GM12878 (cell line): ENCODE measurements around the gene RIMBP2. TPM values are rescaled to one million over a fixed set of nuclear protein-coding genes. Genes with fewer than 3 reads are reported as not detected.

Source experiments
- ATAC-seq: fragments of 200-7000 bp; cut with Tn5 transposase; 3 replicates; pipeline ENCODE4 v1.9.1; 2020; ENCODE audit warnings: mild to moderate bottlenecking, moderate library complexity
- BruUV-seq: library from RNA; stranded (reverse); fragments of 400-500 nt; replicated peaks from 2 replicates; lab custom pipeline; 2021; lab: Mats Ljungman, UMichigan
- CTCF ChIA-PET: fragments of 300-600 bp; sonication (Branson Sonifier 250); formaldehyde crosslinking; extraction: SDS; loops from one replicate; lab custom pipeline; 2021; ENCODE audit warnings: inconsistent platforms; lab: Yijun Ruan, JAX
- POLR2A ChIA-PET: fragments of 350-600 bp; formaldehyde crosslinking; extraction: SDS; loops from one replicate; lab custom pipeline; 2021; ENCODE audit warnings: inconsistent platforms; lab: Charles Lee
- RAD21 ChIA-PET: fragments of 300-600 bp; sonication (Branson Sonifier 250); formaldehyde crosslinking; loops from one replicate; lab custom pipeline; 2023; ENCODE audit warnings: antibody characterized with exemption; ENCODE audit not compliant: unreplicated experiment; lab: Charles Lee
- SMC1A ChIA-PET: fragments of 300-600 bp; sonication (Branson Sonifier 250); formaldehyde crosslinking; loops from one replicate; lab custom pipeline; 2023; ENCODE audit not compliant: unreplicated experiment, uncharacterized antibody; lab: Charles Lee
- DNase-seq: peaks from one replicate; pipeline ENCODE4 v3.0.0-alpha.2; 2011; ENCODE audit warnings: low read depth, low spot score
- FAIRE-seq: peaks from 3 replicates; lab custom pipeline; 2011; peaks lifted over from hg19 to GRCh38; lab: Jason Lieb, UNC
- H2AFZ ChIP-seq: 2 replicates; pipeline ENCODE4 v1.6.0; 2011; ENCODE audit warnings: low read depth, low read length, control low read depth; ENCODE audit not compliant: control insufficient read depth
- H3K27ac ChIP-seq: 2 replicates; pipeline ENCODE4 v1.5.1; 2011; ENCODE audit warnings: control low read depth; ENCODE audit not compliant: control insufficient read depth, insufficient read depth
- H3K27me3 ChIP-seq, 2 experiments: replicated peaks in 1 of 2; 2 replicates each; pipeline versions ENCODE4 v1.6.0 to v1.6.1; 2011; ENCODE audit warnings: low read length in 1 of 2; ENCODE audit not compliant: control insufficient read depth in 2 of 2, insufficient read depth in 2 of 2
- H3K36me3 ChIP-seq, 2 experiments: 2 replicates each; pipeline ENCODE4 v1.5.1; 2011; ENCODE audit warnings: low read length in 1 of 2; ENCODE audit not compliant: control insufficient read depth in 2 of 2, insufficient read depth in 2 of 2
- H3K4me1 ChIP-seq: 2 replicates; pipeline ENCODE4 v1.6.1; 2011; ENCODE audit warnings: mild to moderate bottlenecking, low read length, moderate library complexity, mixed read lengths; ENCODE audit not compliant: control insufficient read depth, insufficient read depth
- H3K4me2 ChIP-seq: 2 replicates; pipeline ENCODE4 v1.6.0; 2011; ENCODE audit warnings: control low read depth; ENCODE audit not compliant: control insufficient read depth, insufficient read depth
- H3K4me3 ChIP-seq: fragments of 200-600 bp; sonication (generic); 2 replicates; pipeline ENCODE4 v1.5.1; 2016
- H3K79me2 ChIP-seq: 2 replicates; pipeline ENCODE4 v1.6.0; 2011; ENCODE audit warnings: low read length; ENCODE audit not compliant: control insufficient read depth, insufficient read depth
- H3K9ac ChIP-seq: 2 replicates; pipeline ENCODE4 v1.8.0; 2011; ENCODE audit warnings: low read length, control low read depth, mixed read lengths; ENCODE audit not compliant: control insufficient read depth, insufficient read depth
- H3K9me3 ChIP-seq: replicated peaks from 3 replicates; pipeline ENCODE4 v1.5.1; 2011; ENCODE audit warnings: mild to moderate bottlenecking, low read length; ENCODE audit not compliant: control insufficient read depth, insufficient read depth
- H4K20me1 ChIP-seq: 2 replicates; pipeline ENCODE4 v1.6.0; 2011; ENCODE audit not compliant: control insufficient read depth, insufficient read depth
- EGR1 ChIP-seq, 2 experiments: IDR thresholded peaks; 1 replicate in 1 of 2; 2 replicates in 1 of 2; pipeline ENCODE4 v1.6.1; 2011 to 2012; ENCODE audit warnings: low read depth in 2 of 2, low read length in 2 of 2, borderline replicate concordance in 1 of 2, mild to moderate bottlenecking in 1 of 2, moderate library complexity in 1 of 2
- GABPA ChIP-seq: IDR thresholded peaks from 2 replicates; pipeline ENCODE4 v1.6.1; 2014; ENCODE audit warnings: antibody characterized with exemption, low read depth, mild to moderate bottlenecking, inconsistent platforms
- IRF4 ChIP-seq: IDR thresholded peaks from 2 replicates; pipeline ENCODE4 v1.6.1; 2011; ENCODE audit warnings: low read depth, low read length
- PML ChIP-seq: IDR thresholded peaks from 2 replicates; pipeline ENCODE4 v1.6.1; 2012; ENCODE audit warnings: low read length, inconsistent platforms
- SMAD1 ChIP-seq: fragments of 450-650 bp; IDR thresholded peaks from 2 replicates; pipeline ENCODE4 v1.6.1; 2018; ENCODE audit warnings: mild to moderate bottlenecking, low read depth; ENCODE audit not compliant: partially characterized antibody
- SMARCA5 ChIP-seq: fragments of 450-650 bp; IDR thresholded peaks from 2 replicates; pipeline ENCODE4 v1.6.1; 2017; ENCODE audit warnings: mild to moderate bottlenecking
- SPI1 ChIP-seq: IDR thresholded peaks from 2 replicates; pipeline ENCODE4 v1.6.1; 2011; ENCODE audit warnings: low read depth, mild to moderate bottlenecking, low read length, moderate library complexity, borderline replicate concordance; ENCODE audit not compliant: insufficient read depth
- SRF ChIP-seq, 2 experiments: IDR thresholded peaks; 2 replicates each; pipeline ENCODE4 v1.6.1; 2011; ENCODE audit warnings: low read depth in 2 of 2, low read length in 2 of 2, mild to moderate bottlenecking in 1 of 2, moderate library complexity in 1 of 2
- TAF1 ChIP-seq: IDR thresholded peaks from 2 replicates; pipeline ENCODE4 v1.6.1; 2011; ENCODE audit warnings: mild to moderate bottlenecking, low read depth, low read length, borderline replicate concordance
- TCF12 ChIP-seq: IDR thresholded peaks from 2 replicates; pipeline ENCODE4 v1.6.1; 2011; ENCODE audit warnings: low read depth, mild to moderate bottlenecking, low read length
- ZNF622 ChIP-seq: fragments of 450-650 bp; IDR thresholded peaks from 2 replicates; pipeline ENCODE4 v1.6.1; 2017; ENCODE audit warnings: mild to moderate bottlenecking, inconsistent platforms
- WGBS: methylation state at CpG from one replicate; pipeline ENCODE4 v1.1.6; 2016; ENCODE audit warnings: low lambda C conversion rate; ENCODE audit not compliant: insufficient replicate concordance, insufficient coverage; ENCODE audit errors: missing lambda C conversion rate; 5-methylcytosine and 5-hydroxymethylcytosine counted together
- in situ Hi-C: fragments of 300-500 bp; cut with MboI; formaldehyde crosslinking; loops from 9 replicates; pipeline ENCODE4 v1.14.3; 2018; ENCODE audit warnings: mixed read lengths
- intact Hi-C: fragments of 100-400 bp; cut with micrococcal nuclease; formaldehyde crosslinking; loops from one replicate; pipeline ENCODE4 v1.14.2; 2022; ENCODE audit not compliant: unreplicated experiment
- polyA plus RNA-seq, 11 experiments: library from polyadenylated mRNA; depleted of rRNA in 4 of 11; unstranded in 6 of 11; stranded (reverse) in 5 of 11; fragments of >200 nt; fragmentation: Nextera tagmentation in 4 of 11; fragmentation: Illumina TruSeq in 1 of 11; extraction: Ambion mirVana in 4 of 11; extraction: Trizol in 1 of 11; gene quantifications; 1 replicate in 1 of 11; 2 replicates in 10 of 11; pipeline versions ENCODE4 v1.2.1 to v1.2.3, GENCODE V29; 2011 to 2016; ENCODE audit warnings: inconsistent platforms in 2 of 11, missing spikeins in 2 of 11, low read depth in 1 of 11
- total RNA-seq, 4 experiments: library from RNA; depleted of rRNA in 3 of 4; stranded (reverse); fragments of >200 nt in 3 of 4; fragmentation: Illumina TruSeq in 1 of 4; extraction: Trizol in 1 of 4; gene quantifications; 2 replicates each; pipeline versions ENCODE4 v1.2.1 to v1.2.3, GENCODE V29; 2013 to 2021
- TF ChIP-seq, protein P1 (sequence below): fragments of 450-650 bp; formaldehyde crosslinking; IDR thresholded peaks from 2 replicates; pipeline ENCODE4 v1.4.0; 2022; ENCODE audit warnings: mild to moderate bottlenecking, moderate library complexity
- TF ChIP-seq, protein P2 (sequence below): IDR thresholded peaks from 2 replicates; pipeline ENCODE4 v1.6.1; 2011; ENCODE audit warnings: borderline replicate concordance, low read depth, mild to moderate bottlenecking, moderate library complexity, mixed read lengths, low read length; ENCODE audit not compliant: insufficient read depth; ENCODE audit errors: extremely low read length
- TF ChIP-seq, protein P3 (sequence below): IDR thresholded peaks from 2 replicates; pipeline ENCODE4 v1.6.1; 2011; ENCODE audit warnings: borderline replicate concordance, low read depth, mild to moderate bottlenecking, moderate library complexity, low read length; ENCODE audit not compliant: insufficient read depth, poor library complexity, severe bottlenecking
- TF ChIP-seq, protein P4 (sequence below): fragments of 450-650 bp; formaldehyde crosslinking; IDR thresholded peaks from 2 replicates; pipeline ENCODE4 v1.5.0; 2022; ENCODE audit warnings: mild to moderate bottlenecking, missing genetic modification characterization

The RIMBP2 gene
- total and polyA plus RNA-seq, 10 of the 15 experiments (the other 5 are each of a cell fraction or from before 2014, with no cell fraction given) = 0.04 to 2.9 (median 0.07) TPM; not detected in 1

DNA sequence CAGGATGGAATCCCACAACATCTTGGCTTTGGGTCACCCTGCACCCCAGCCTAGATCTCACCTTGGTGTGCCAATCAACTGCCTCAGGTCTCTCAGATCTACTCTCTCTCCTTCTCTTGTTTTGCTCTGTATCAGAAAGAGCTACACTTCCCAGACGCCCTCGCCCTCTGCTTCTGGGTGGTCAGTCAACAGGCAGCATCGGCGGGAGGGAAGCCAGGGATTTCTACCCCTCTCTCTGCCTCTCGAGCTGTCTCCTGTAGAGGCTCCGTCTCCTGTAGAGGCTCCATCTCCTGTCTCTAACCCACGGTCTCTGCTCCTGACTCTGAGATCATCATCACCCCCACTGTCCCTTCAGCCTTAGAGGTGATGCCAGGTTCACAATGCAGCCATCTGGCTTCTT, 226.8 kb downstream of the RIMBP2 start:
- SMC1A ChIA-PET = no interaction called here
- POLR2A ChIA-PET = no interaction called here
- DNase-seq (no peak), ATAC-seq (no peak), FAIRE-seq (no peak)
- Histone ChIP-seq H2AFZ (no peak overlapping the region), H3K4me3 (no peak overlapping the region), H3K27ac (no peak overlapping the region), H4K20me1 (no peaks in the 10 kb centered on the region), H3K4me2 (no peak overlapping the region), H3K27me3 (no peaks in the 10 kb centered on the region), H3K9ac (no peak overlapping the region), H3K79me2 (no peaks in the 10 kb centered on the region), H3K36me3 (no peaks in the 10 kb centered on the region), H3K4me1 (no peaks in the 10 kb centered on the region), H3K9me3 (no peaks in the 10 kb centered on the region)
- intact Hi-C loops (no loop called here), in situ Hi-C loops (no loop called here)
- BruUV-seq = no TSS peak
- TF ChIP-seq, protein P1, sequence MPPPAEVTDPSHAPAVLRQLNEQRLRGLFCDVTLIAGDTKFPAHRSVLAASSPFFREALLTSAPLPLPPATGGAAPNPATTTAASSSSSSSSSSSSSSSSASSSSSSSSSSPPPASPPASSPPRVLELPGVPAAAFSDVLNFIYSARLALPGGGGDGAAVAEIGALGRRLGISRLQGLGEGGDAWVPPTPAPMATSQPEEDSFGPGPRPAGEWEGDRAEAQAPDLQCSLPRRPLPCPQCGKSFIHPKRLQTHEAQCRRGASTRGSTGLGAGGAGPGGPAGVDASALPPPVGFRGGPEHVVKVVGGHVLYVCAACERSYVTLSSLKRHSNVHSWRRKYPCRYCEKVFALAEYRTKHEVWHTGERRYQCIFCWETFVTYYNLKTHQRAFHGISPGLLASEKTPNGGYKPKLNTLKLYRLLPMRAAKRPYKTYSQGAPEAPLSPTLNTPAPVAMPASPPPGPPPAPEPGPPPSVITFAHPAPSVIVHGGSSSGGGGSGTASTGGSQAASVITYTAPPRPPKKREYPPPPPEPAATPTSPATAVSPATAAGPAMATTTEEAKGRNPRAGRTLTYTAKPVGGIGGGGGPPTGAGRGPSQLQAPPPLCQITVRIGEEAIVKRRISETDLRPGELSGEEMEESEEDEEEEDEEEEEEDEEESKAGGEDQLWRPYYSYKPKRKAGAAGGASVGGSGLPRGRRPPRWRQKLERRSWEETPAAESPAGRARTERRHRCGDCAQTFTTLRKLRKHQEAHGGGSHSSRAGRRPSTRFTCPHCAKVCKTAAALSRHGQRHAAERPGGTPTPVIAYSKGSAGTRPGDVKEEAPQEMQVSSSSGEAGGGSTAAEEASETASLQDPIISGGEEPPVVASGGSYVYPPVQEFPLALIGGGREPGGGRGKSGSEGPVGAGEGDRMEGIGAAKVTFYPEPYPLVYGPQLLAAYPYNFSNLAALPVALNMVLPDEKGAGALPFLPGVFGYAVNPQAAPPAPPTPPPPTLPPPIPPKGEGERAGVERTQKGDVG (CRISPR knock-in tag) = no peak
- TF ChIP-seq PML = no peak
- TF ChIP-seq, protein P2, sequence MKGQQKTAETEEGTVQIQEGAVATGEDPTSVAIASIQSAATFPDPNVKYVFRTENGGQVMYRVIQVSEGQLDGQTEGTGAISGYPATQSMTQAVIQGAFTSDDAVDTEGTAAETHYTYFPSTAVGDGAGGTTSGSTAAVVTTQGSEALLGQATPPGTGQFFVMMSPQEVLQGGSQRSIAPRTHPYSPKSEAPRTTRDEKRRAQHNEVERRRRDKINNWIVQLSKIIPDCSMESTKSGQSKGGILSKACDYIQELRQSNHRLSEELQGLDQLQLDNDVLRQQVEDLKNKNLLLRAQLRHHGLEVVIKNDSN = no peak
- no peak for TF ChIP-seq EGR1 (IDR thresholded peaks at IDR 0.05; ENCODE audit: borderline replicate concordance in 1 of 2, low read depth in 2 of 2, low read length in 2 of 2)
- TF ChIP-seq TCF12 = no peak
- no peak for TF ChIP-seq GABPA
- no peak for TF ChIP-seq TAF1
- no peak for TF ChIP-seq ZNF622
- TF ChIP-seq SMAD1 = no peak
- no peak for TF ChIP-seq IRF4
- TF ChIP-seq SPI1 = no peak
- TF ChIP-seq SMARCA5 = no peak
- no peak for TF ChIP-seq SRF (IDR thresholded peaks at IDR 0.05; ENCODE audit: low read depth in 2 of 2, low read length in 2 of 2)
- TF ChIP-seq, protein P3, sequence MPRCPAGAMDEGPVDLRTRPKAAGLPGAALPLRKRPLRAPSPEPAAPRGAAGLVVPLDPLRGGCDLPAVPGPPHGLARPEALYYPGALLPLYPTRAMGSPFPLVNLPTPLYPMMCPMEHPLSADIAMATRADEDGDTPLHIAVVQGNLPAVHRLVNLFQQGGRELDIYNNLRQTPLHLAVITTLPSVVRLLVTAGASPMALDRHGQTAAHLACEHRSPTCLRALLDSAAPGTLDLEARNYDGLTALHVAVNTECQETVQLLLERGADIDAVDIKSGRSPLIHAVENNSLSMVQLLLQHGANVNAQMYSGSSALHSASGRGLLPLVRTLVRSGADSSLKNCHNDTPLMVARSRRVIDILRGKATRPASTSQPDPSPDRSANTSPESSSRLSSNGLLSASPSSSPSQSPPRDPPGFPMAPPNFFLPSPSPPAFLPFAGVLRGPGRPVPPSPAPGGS = no peak
- TF ChIP-seq, protein P4, sequence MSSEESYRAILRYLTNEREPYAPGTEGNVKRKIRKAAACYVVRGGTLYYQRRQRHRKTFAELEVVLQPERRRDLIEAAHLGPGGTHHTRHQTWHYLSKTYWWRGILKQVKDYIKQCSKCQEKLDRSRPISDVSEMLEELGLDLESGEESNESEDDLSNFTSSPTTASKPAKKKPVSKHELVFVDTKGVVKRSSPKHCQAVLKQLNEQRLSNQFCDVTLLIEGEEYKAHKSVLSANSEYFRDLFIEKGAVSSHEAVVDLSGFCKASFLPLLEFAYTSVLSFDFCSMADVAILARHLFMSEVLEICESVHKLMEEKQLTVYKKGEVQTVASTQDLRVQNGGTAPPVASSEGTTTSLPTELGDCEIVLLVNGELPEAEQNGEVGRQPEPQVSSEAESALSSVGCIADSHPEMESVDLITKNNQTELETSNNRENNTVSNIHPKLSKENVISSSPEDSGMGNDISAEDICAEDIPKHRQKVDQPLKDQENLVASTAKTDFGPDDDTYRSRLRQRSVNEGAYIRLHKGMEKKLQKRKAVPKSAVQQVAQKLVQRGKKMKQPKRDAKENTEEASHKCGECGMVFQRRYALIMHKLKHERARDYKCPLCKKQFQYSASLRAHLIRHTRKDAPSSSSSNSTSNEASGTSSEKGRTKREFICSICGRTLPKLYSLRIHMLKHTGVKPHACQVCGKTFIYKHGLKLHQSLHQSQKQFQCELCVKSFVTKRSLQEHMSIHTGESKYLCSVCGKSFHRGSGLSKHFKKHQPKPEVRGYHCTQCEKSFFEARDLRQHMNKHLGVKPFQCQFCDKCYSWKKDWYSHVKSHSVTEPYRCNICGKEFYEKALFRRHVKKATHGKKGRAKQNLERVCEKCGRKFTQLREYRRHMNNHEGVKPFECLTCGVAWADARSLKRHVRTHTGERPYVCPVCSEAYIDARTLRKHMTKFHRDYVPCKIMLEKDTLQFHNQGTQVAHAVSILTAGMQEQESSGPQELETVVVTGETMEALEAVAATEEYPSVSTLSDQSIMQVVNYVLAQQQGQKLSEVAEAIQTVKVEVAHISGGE (CRISPR knock-in tag) = no peak
- CTCF ChIA-PET = interaction anchor here (0.9 kb wide), 1 partner anchor 258 kb away, joined by 3 read pairs; no protein-coding TSS in a partner anchor
- WGBS = 30% methylated on average over 7 of the region's 7 CpGs
- RAD21 ChIA-PET = no interaction called here
